Endothelial cell of umbilical vein (primary cell): ENCODE results near the gene B3GALT4. TPM values are rescaled to one million over a fixed set of nuclear protein-coding genes. Genes with fewer than 3 reads are reported as not detected.

Source experiments
- BruUV-seq: library from RNA; stranded (reverse); fragments of 400-500 nt; replicated peaks from 2 replicates; lab custom pipeline; 2021; lab: Mats Ljungman, UMichigan
- CTCF ChIA-PET: fragments of 300-600, 350-600 bp; sonication (Branson Sonifier 250); formaldehyde crosslinking; loops from one replicate; lab custom pipeline; 2021; ENCODE audit warnings: antibody characterized with exemption, inconsistent platforms; lab: Charles Lee
- POLR2A ChIA-PET: fragments of 300-600, 350-600 bp; sonication (Branson Sonifier 250); formaldehyde crosslinking; loops from one replicate; lab custom pipeline; 2021; ENCODE audit warnings: antibody characterized with exemption, inconsistent platforms; lab: Charles Lee
- DNase-seq: peaks from one replicate; pipeline ENCODE4 v3.0.0-alpha.2; 2011; ENCODE audit warnings: low read depth, low spot score
- FAIRE-seq: peaks from 2 replicates; lab custom pipeline; 2011; peaks lifted over from hg19 to GRCh38; lab: Jason Lieb, UNC
- H2AFZ ChIP-seq: 2 replicates; pipeline ENCODE4 v1.6.0; 2012; ENCODE audit warnings: low read depth, low read length, control low read depth, inconsistent platforms
- H3K27ac ChIP-seq: 2 replicates; pipeline ENCODE4 v1.5.1; 2011; ENCODE audit warnings: low read depth, mild to moderate bottlenecking, control low read depth, low read length, moderate library complexity; ENCODE audit not compliant: insufficient read depth
- H3K27me3 ChIP-seq, 2 experiments: 2 replicates each; pipeline versions ENCODE4 v1.6.0 to v1.6.1; 2011; ENCODE audit warnings: low read length in 2 of 2, mixed read lengths in 1 of 2; ENCODE audit not compliant: control insufficient read depth in 2 of 2, insufficient read depth in 2 of 2
- H3K36me3 ChIP-seq, 2 experiments: 2 replicates in 1 of 2; 3 replicates in 1 of 2; pipeline ENCODE4 v1.5.1; 2011; ENCODE audit warnings: low read length in 2 of 2, mild to moderate bottlenecking in 1 of 2, moderate library complexity in 1 of 2; ENCODE audit not compliant: control insufficient read depth in 2 of 2, insufficient read depth in 2 of 2; ENCODE audit errors: extremely low read depth in 1 of 2
- H3K4me1 ChIP-seq: 3 replicates; pipeline ENCODE4 v1.5.1; 2011; ENCODE audit warnings: mild to moderate bottlenecking, low read length; ENCODE audit not compliant: control insufficient read depth, insufficient read depth; ENCODE audit errors: extremely low read depth
- H3K4me2 ChIP-seq: 2 replicates; pipeline ENCODE4 v1.6.1; 2011; ENCODE audit warnings: low read length, control low read depth, mixed read lengths; ENCODE audit not compliant: insufficient read depth
- H3K4me3 ChIP-seq, 3 experiments: fragments of 200-600 bp in 1 of 3; sonication (generic), shearing (Covaris generic) in 1 of 3; replicated peaks in 1 of 3; 2 replicates each; pipeline ENCODE4 v1.5.1; 2011 to 2016; ENCODE audit warnings: control low read depth in 3 of 3, low read length in 3 of 3, mild to moderate bottlenecking in 2 of 3, inconsistent platforms in 1 of 3, low read depth in 1 of 3, moderate library complexity in 1 of 3; ENCODE audit not compliant: insufficient read depth in 1 of 3
- H3K79me2 ChIP-seq: 2 replicates; pipeline ENCODE4 v1.6.0; 2012; ENCODE audit warnings: low read length, inconsistent platforms; ENCODE audit not compliant: control insufficient read depth, insufficient read depth
- H3K9ac ChIP-seq: replicated peaks from 2 replicates; pipeline ENCODE3; 2011; ENCODE audit warnings: low read length, control low read depth; ENCODE audit not compliant: insufficient read depth; ENCODE audit errors: extremely low read depth
- H3K9me1 ChIP-seq: replicated peaks from 3 replicates; pipeline ENCODE4 v1.6.0; 2011; ENCODE audit warnings: mild to moderate bottlenecking, low read length; ENCODE audit not compliant: control insufficient read depth, insufficient read depth; ENCODE audit errors: extremely low read depth
- H3K9me3 ChIP-seq: replicated peaks from 2 replicates; pipeline ENCODE4 v1.5.1; 2012; ENCODE audit warnings: low read length, inconsistent platforms; ENCODE audit not compliant: control insufficient read depth, insufficient read depth
- H4K20me1 ChIP-seq: replicated peaks from 2 replicates; pipeline ENCODE3; 2011; ENCODE audit warnings: mild to moderate bottlenecking, low read length; ENCODE audit not compliant: control insufficient read depth, insufficient read depth; ENCODE audit errors: extremely low read depth
- CTCF ChIP-seq, 2 donors: IDR thresholded peaks; 1 replicate in 1 of 2; 2 replicates in 1 of 2; pipeline ENCODE4 v1.5.1; 2011; ENCODE audit warnings: low read length in 2 of 2, mild to moderate bottlenecking in 2 of 2, moderate library complexity in 2 of 2, control low read depth in 1 of 2, inconsistent platforms in 1 of 2, low read depth in 1 of 2; ENCODE audit not compliant: insufficient read depth in 1 of 2; ENCODE audit errors: extremely low read depth in 1 of 2
- FOS ChIP-seq: IDR thresholded peaks from 2 replicates; pipeline ENCODE4 v1.6.1; 2011; ENCODE audit warnings: mild to moderate bottlenecking, low read length, moderate library complexity, borderline replicate concordance; ENCODE audit not compliant: insufficient read depth
- GATA2 ChIP-seq: IDR thresholded peaks from 2 replicates; pipeline ENCODE4 v1.7.0; 2011; ENCODE audit warnings: low read depth, mild to moderate bottlenecking, moderate library complexity, mixed read lengths, low read length; ENCODE audit not compliant: insufficient read length, insufficient read depth
- POLR2A ChIP-seq: IDR thresholded peaks from 2 replicates; pipeline ENCODE4 v1.6.1; 2012; ENCODE audit warnings: low read depth, mild to moderate bottlenecking, control low read depth, low read length
- dilution Hi-C: fragments of 300-500 bp; cut with MboI; formaldehyde crosslinking; loops from one replicate; pipeline ENCODE4 v1.15.0; 2019; ENCODE audit warnings: low sequenced_read_pairs; ENCODE audit not compliant: extremely low pct_ligation_motif_present
- intact Hi-C: fragments of 100-400 bp; cut with micrococcal nuclease; formaldehyde crosslinking; loops from one replicate; pipeline ENCODE4 v1.10.0; 2022
- polyA plus RNA-seq, 4 experiments: library from polyadenylated mRNA; depleted of rRNA in 3 of 4; stranded (reverse) in 3 of 4; unstranded in 1 of 4; fragments of >200 nt; gene quantifications; 2 replicates each; pipeline versions ENCODE4 v1.2.1 to v1.2.3, GENCODE V29; 2011 to 2012; ENCODE audit warnings: missing spikeins in 1 of 4
- total RNA-seq: library from RNA; stranded (reverse); gene quantifications from 2 replicates; pipeline ENCODE4 v1.2.3, GENCODE V29; 2021

Gene B3GALT4
- total and polyA plus RNA-seq, 2 donors (not counting 3 experiments of a cell fraction or from before 2014, with no cell fraction given): 4.5 to 5.6 TPM

- H3K27me3 ChIP-seq: no peaks in the 10 kb centered on the region
- H3K27ac ChIP-seq: peak overlapping the region; percentile 16
- TF ChIP-seq CTCF (IDR thresholded peaks at IDR 0.05; ENCODE audit: extremely low read depth in 1 of 2, insufficient read depth in 1 of 2, low read depth in 1 of 2, low read length in 2 of 2): no peak
- TF ChIP-seq POLR2A: peak; percentile 11
- peak overlapping the region; percentile 59 to 96 (median 88) for H3K4me3 ChIP-seq
- no peak for FAIRE-seq
- peak overlapping the region; percentile 48 for H2AFZ ChIP-seq
- TSS peak; percentile 82 for BruUV-seq
- ChIA-PET CTCF (interaction anchor here (1.1 to 2.1 kb wide), 8 partner anchors 8 to 28 kb away, joined by 3 to 17 read pairs (median 5); partner anchors contain the start of genes B3GALT4, RGL2 and ZBTB22), POLR2A (interaction anchor here (0.7 to 1.7 kb wide), 3 partner anchors 13 to 33 kb away, joined by 4 to 6 read pairs (median 5); partner anchors contain the start of genes B3GALT4, RPS18 and VPS52)
- H3K79me2 ChIP-seq: peaks cover 27% of the 10 kb centered on the region
- peak overlapping the region; percentile 79 for H3K4me2 ChIP-seq
- peak overlapping the region; percentile 65 for H3K9ac ChIP-seq
- H3K9me1 ChIP-seq: no peaks in the 10 kb centered on the region
- no peak for DNase-seq
- intact Hi-C loops (loop anchor here (1.0 kb wide), 2 partner anchors 9 to 19 kb away; partner anchors contain the start of gene VPS52), dilution Hi-C loops (no loop called here)
- peaks cover 14 to 38% of the 10 kb centered on the region in 2 experiments for H3K36me3 ChIP-seq
- no peaks in the 10 kb centered on the region for H3K9me3 ChIP-seq
- no peaks in the 10 kb centered on the region for H4K20me1 ChIP-seq
- H3K4me1 ChIP-seq: peaks cover 13% of the 10 kb centered on the region
These were observed 12.9 kb downstream of the B3GALT4 start for GRCh38 chr6:33289784-33290315.

GRCh38 chr6:33290459-33290858 is 13.5 kb downstream of the B3GALT4 start:
- dilution Hi-C loops (no loop called here), intact Hi-C loops (no loop called here)
- H3K9ac ChIP-seq: peak overlapping the region; percentile 65
- H4K20me1 ChIP-seq: no peaks in the 10 kb centered on the region
- TF ChIP-seq FOS (no peak), GATA2 (no peak)
- no peaks in the 10 kb centered on the region for H3K27me3 ChIP-seq
- peaks cover 13% of the 10 kb centered on the region for H3K4me1 ChIP-seq
- H3K4me3 ChIP-seq: no peak overlapping the region
- BruUV-seq: no TSS peak
- no peak for DNase-seq
- no peaks in the 10 kb centered on the region for H3K9me3 ChIP-seq
- POLR2A ChIA-PET: no interaction called here
- H2AFZ ChIP-seq: no peak overlapping the region
- H3K27ac ChIP-seq: no peak overlapping the region
- CTCF ChIA-PET: interaction anchor here (1.1 to 2.1 kb wide), 3 partner anchors 9 to 13 kb away, joined by 3 to 7 read pairs (median 3); partner anchors contain the start of gene B3GALT4
- peak overlapping the region; percentile 79 for H3K4me2 ChIP-seq
- H3K36me3 ChIP-seq: peaks cover 14 to 36% of the 10 kb centered on the region in 2 experiments
- H3K9me1 ChIP-seq: no peaks in the 10 kb centered on the region
- H3K79me2 ChIP-seq: peaks cover 27% of the 10 kb centered on the region
- no peak for FAIRE-seq
